ENCODE measurements around the gene IP6K1. TPM values are rescaled to one million over a fixed set of nuclear protein-coding genes. Genes with fewer than 3 reads are reported as not detected.
"Not testable (repeated sequence)": the region's sequence is repeated elsewhere in the genome, so short reads cannot be mapped to it uniquely, and the experiment has no call there.

Gene IP6K1
- total RNA-seq, 2 experiments from 2014 or later = 33.3 to 36.0 TPM

DNA sequence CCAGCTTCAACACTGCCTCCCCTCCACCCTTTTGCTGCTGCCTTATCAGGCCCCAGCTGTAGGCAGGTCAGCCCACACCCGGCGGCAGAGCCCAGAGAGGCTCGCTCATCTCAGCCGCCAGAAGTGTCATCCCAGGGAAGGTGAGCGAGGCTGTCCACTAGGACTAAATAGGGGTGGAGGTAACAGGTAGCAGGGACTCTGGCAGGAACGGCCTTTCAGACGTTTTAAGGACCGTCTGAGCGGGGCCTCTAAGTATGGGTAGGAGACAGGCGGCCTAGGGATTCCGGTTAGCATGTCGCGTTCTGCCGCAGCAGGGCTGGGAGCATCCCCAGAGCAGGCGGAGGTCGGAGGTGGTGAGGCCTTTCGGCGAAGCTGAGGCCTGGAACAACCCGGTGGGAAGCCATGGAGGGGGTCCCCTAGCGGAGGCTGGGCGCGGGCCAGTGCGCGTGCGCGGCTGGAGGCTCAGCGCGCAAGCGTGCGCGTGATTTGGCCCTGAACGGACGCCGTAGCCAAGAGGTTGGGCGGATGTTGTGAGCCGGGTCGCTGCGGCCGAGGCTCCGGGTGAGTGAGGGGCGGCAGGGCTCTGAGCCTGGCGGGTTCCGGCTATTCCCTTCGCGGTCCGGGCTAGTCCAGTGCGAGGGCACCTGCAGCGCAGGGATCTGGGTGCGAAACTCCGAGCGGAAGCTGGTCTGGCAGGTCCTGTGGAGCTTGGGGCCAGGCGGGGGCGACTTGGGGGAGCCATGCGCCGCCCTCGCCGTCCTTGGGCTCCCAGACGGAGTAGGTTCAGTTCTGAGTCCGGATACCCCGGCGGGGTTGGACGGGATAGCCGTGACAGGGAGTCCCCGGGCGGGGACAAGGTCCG, 97.1 kb downstream of the IP6K1 start, which contains the start of the genes MST1 and RNF123:
MST1 (minus strand) TSS at position 429 of the 862 bp plus-strand sequence. CDS start 783 bp downstream, outside the sequence.
RNF123 (plus strand) TSS at position 512 of the 862 bp plus-strand sequence. CDS start 1,609 bp downstream, outside the sequence.
- TF ChIP-seq, protein P1, sequence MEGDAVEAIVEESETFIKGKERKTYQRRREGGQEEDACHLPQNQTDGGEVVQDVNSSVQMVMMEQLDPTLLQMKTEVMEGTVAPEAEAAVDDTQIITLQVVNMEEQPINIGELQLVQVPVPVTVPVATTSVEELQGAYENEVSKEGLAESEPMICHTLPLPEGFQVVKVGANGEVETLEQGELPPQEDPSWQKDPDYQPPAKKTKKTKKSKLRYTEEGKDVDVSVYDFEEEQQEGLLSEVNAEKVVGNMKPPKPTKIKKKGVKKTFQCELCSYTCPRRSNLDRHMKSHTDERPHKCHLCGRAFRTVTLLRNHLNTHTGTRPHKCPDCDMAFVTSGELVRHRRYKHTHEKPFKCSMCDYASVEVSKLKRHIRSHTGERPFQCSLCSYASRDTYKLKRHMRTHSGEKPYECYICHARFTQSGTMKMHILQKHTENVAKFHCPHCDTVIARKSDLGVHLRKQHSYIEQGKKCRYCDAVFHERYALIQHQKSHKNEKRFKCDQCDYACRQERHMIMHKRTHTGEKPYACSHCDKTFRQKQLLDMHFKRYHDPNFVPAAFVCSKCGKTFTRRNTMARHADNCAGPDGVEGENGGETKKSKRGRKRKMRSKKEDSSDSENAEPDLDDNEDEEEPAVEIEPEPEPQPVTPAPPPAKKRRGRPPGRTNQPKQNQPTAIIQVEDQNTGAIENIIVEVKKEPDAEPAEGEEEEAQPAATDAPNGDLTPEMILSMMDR (IDR thresholded peaks at IDR 0.05) = peak; percentile 55
- H3K36me3 ChIP-seq (ENCODE audit: insufficient read depth, low read length) = no peaks in the 10 kb centered on the region
- peak within 1 kb of the TSS; percentile 97 for H3K4me3 Mint-ChIP-seq
- DNase-seq (peak; percentile 87 to 97 (median 91)), ATAC-seq (ENCODE audit: poor library complexity) (peak; percentile 80)
- H3K27ac Mint-ChIP-seq = peak within 1 kb of the TSS; percentile 91
- peak within 1 kb of the TSS; percentile 64 to 87 for H3K27ac ChIP-seq (ENCODE audit: low read depth in 1 of 2, low read length in 2 of 2)
- POLR2A ChIA-PET = interaction anchor here (0.9 to 1.0 kb wide), 2 partner anchors 17 to 86 kb away, joined by 3 read pairs; no protein-coding TSS in a partner anchor
- no peaks in the 10 kb centered on the region for H3K9me3 Mint-ChIP-seq
- peaks cover 41% of the 10 kb centered on the region for H3K4me1 Mint-ChIP-seq (ENCODE audit: low read depth)
- H3K4me3 ChIP-seq (ENCODE audit: low read length) = peak within 1 kb of the TSS; percentile 98
- H3K9me3 ChIP-seq (ENCODE audit: control insufficient read depth in 1 of 2, insufficient read depth in 1 of 2, low read length in 2 of 2) = no peaks in the 10 kb centered on the region
- H3K36me3 Mint-ChIP-seq (ENCODE audit: low read depth) = peaks cover 17% of the 10 kb centered on the region
- no peaks in the 10 kb centered on the region for H3K27me3 ChIP-seq (ENCODE audit: control insufficient read depth in 1 of 2, insufficient read depth in 2 of 2, low read length in 2 of 2)
- H3K4me1 ChIP-seq (ENCODE audit: insufficient read depth, low read length) = peaks cover 49% of the 10 kb centered on the region
- H3K27me3 Mint-ChIP-seq = peaks cover 4% of the 10 kb centered on the region
- CTCF ChIA-PET = interaction anchor here (2.1 kb wide), 1 partner anchor 150 kb away, joined by 5 read pairs; no protein-coding TSS in a partner anchor
- intact Hi-C loops (cut with DNase I, micrococcal nuclease) = loop anchor here in 1 of 2 experiments (2.0 kb wide), 1 partner anchor 16 kb away; no protein-coding TSS in a partner anchor

DNA sequence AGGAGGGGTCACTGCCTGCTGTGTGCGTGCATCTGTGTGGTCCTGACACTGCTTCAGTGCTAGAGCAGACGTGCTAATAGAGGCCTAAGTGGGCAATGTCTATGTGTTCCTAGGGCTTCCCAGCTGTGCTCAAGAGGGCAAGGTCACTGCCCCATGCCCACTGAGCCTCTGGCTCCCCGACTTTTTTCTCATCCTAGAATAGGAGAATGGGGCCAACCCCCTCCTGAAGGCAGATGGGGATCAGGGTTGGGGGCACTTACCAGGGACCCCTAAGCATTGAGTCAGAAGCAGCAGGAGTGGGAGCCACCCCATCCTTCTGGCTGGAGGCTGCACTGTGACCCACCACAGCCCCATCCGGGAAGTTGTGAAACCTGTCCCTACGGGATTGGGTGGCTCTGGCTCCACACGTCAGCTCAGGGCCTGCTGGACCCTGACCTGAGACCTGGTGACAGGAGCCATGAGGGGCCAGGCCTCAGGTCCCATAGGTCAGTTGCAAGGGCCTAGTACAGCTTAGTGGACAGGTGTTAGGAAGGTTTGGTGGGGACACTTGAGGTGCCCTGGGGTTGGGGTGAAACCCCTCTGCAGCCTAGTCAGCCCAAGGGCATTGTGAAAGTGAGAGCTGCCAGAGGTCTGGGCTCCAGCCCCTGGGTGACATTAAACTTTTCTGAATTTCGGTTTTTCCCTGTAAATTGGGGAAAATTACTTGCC, 97.8 kb downstream of the IP6K1 start:
- DNase-seq = peak in 2 of 14 experiments; percentile 35 to 42
- ChIA-PET CTCF (interaction anchor here (2.1 kb wide), 1 partner anchor 149 kb away, joined by 5 read pairs; no protein-coding TSS in a partner anchor), POLR2A (interaction anchor here (0.9 kb wide), 1 partner anchor 16 kb away, joined by 3 read pairs; no protein-coding TSS in a partner anchor)
- H3K4me1 Mint-ChIP-seq (ENCODE audit: low read depth) = peaks cover 35% of the 10 kb centered on the region
- intact Hi-C loops (cut with DNase I, micrococcal nuclease) = loop anchor here in 1 of 2 experiments (2.0 kb wide), 1 partner anchor 16 kb away; no protein-coding TSS in a partner anchor
- H3K9me3 Mint-ChIP-seq; H3K27me3 Mint-ChIP-seq; ATAC-seq (ENCODE audit: poor library complexity); H3K27me3 ChIP-seq (ENCODE audit: control insufficient read depth in 1 of 2, insufficient read depth in 2 of 2, low read length in 2 of 2); H3K36me3 ChIP-seq (ENCODE audit: insufficient read depth, low read length); H3K9me3 ChIP-seq (ENCODE audit: control insufficient read depth in 1 of 2, insufficient read depth in 1 of 2, low read length in 2 of 2): not testable (repeated sequence)
- peaks cover 23% of the 10 kb centered on the region for H3K36me3 Mint-ChIP-seq (ENCODE audit: low read depth)
- Histone ChIP-seq H3K27ac (ENCODE audit: low read depth in 1 of 2, low read length in 2 of 2) (peak overlapping the region; percentile 64 to 87), H3K4me3 (ENCODE audit: low read length) (peak overlapping the region; percentile 98), H3K4me1 (ENCODE audit: insufficient read depth, low read length) (peaks cover 49% of the 10 kb centered on the region)
- H3K27ac Mint-ChIP-seq = peak overlapping the region; percentile 91
- peak overlapping the region; percentile 97 for H3K4me3 Mint-ChIP-seq

DNA sequence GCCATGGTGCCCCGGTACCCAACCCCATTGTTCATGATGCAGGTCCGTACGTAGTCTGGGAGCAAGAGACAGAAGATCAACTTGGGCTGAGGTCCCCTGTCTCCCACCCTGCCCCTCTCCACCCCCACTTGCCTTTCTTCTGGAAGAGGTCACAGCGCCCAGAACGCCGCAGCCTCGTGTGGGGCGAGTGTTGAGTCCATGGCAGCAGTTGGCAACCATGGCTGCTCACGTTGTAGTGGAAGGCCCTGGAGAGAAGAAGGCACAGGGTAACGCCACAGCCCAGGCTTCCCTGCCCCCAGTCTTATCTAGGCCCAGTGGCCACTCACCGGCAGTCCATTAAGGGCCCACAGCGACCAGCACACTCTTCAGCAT, 98.9 kb downstream of the IP6K1 start:
- Histone ChIP-seq H3K4me1 (ENCODE audit: insufficient read depth, low read length) (peaks cover 49% of the 10 kb centered on the region), H3K36me3 (ENCODE audit: insufficient read depth, low read length) (peaks cover 15% of the 10 kb centered on the region)
- Mint-ChIP-seq H3K36me3 (ENCODE audit: low read depth) (peaks cover 32% of the 10 kb centered on the region), H3K4me3 (peak overlapping the region; percentile 65), H3K4me1 (ENCODE audit: low read depth) (peaks cover 31% of the 10 kb centered on the region)
- H3K27ac ChIP-seq (ENCODE audit: low read depth in 1 of 2, low read length in 2 of 2); intact Hi-C loops (cut with DNase I, micrococcal nuclease); H3K9me3 ChIP-seq (ENCODE audit: control insufficient read depth in 1 of 2, insufficient read depth in 1 of 2, low read length in 2 of 2); H3K27me3 ChIP-seq (ENCODE audit: control insufficient read depth in 1 of 2, insufficient read depth in 2 of 2, low read length in 2 of 2); H3K4me3 ChIP-seq (ENCODE audit: low read length); ATAC-seq (ENCODE audit: poor library complexity); H3K27me3 Mint-ChIP-seq; DNase-seq; H3K27ac Mint-ChIP-seq; H3K9me3 Mint-ChIP-seq; POLR2A ChIA-PET: not testable (repeated sequence)
- CTCF ChIA-PET = interaction anchor here (2.1 kb wide), 1 partner anchor 148 kb away, joined by 5 read pairs; no protein-coding TSS in a partner anchor

DNA sequence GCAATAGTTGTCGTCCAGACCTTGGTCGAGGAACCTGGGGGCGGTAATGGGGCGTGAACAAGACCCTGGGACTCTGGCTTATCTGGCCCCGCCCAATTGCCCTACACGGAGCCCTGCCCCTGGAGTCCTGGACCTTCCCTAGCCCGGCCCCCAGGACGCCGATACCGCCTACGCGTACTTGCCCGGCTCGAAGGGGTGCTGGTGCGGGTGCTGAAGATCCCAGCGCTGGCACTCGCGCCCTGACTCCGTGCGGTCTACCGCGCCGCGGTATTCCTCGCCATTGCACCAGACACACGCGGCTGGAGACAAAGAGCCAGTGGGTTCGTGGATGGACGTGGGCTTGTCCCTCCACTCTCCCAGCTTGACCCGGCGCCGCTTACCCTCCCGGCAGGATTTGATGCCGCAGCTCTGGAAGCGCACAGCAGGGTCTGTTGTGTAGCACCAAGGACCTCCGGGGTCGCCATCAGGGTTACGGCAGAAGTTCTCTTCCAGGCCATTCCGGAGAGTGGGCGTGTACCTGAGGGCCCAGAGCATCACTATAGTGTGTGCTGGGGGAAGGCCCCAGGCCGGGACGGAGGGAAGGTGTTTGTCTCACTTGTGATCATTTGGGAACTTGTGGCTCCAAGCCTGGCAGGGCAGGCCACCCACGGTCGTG, 99.4 kb downstream of the IP6K1 start:
- intact Hi-C loops (cut with DNase I, micrococcal nuclease); POLR2A ChIA-PET; H3K9me3 Mint-ChIP-seq; H3K27me3 ChIP-seq (ENCODE audit: control insufficient read depth in 1 of 2, insufficient read depth in 2 of 2, low read length in 2 of 2); H3K27ac ChIP-seq (ENCODE audit: low read depth in 1 of 2, low read length in 2 of 2); H3K9me3 ChIP-seq (ENCODE audit: control insufficient read depth in 1 of 2, insufficient read depth in 1 of 2, low read length in 2 of 2); H3K27ac Mint-ChIP-seq; CTCF ChIA-PET; H3K27me3 Mint-ChIP-seq: not testable (repeated sequence)
- Histone ChIP-seq H3K4me1 (ENCODE audit: insufficient read depth, low read length) (peaks cover 49% of the 10 kb centered on the region), H3K36me3 (ENCODE audit: insufficient read depth, low read length) (peaks cover 20% of the 10 kb centered on the region), H3K4me3 (ENCODE audit: low read length) (peak overlapping the region; percentile 52)
- ATAC-seq (ENCODE audit: poor library complexity) (peak; percentile 16), DNase-seq (peak in 7 of 14 experiments; percentile 23 to 64 (median 46))
- Mint-ChIP-seq H3K4me1 (ENCODE audit: low read depth) (peaks cover 29% of the 10 kb centered on the region), H3K4me3 (peak overlapping the region; percentile 65), H3K36me3 (ENCODE audit: low read depth) (peaks cover 32% of the 10 kb centered on the region)

DNA sequence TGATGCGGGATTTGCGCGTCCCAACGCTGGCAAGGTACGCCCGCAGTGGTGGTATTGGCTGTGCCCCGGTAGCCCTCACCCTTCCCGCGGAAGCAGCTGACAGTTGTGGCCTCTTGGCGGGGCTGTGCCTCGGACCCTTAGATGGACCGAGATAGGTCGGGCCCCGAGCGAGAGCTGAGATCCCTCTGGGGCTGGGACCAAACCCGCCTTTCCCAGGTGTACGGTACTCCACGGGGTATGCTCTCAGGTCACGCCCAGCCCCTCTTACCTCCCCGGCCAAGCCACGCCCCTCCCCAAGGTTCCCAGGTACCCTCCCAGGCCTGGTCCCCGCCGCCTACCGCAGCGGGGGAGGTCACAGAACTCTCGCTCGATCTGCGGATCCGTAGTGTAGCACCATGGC, 100.0 kb downstream of the IP6K1 start:
- H3K27me3 Mint-ChIP-seq; H3K9me3 Mint-ChIP-seq; H3K27ac ChIP-seq (ENCODE audit: low read depth in 1 of 2, low read length in 2 of 2); H3K27me3 ChIP-seq (ENCODE audit: control insufficient read depth in 1 of 2, insufficient read depth in 2 of 2, low read length in 2 of 2); CTCF ChIA-PET; intact Hi-C loops (cut with DNase I, micrococcal nuclease); H3K9me3 ChIP-seq (ENCODE audit: control insufficient read depth in 1 of 2, insufficient read depth in 1 of 2, low read length in 2 of 2); H3K27ac Mint-ChIP-seq; POLR2A ChIA-PET: not testable (repeated sequence)
- peaks cover 46% of the 10 kb centered on the region for H3K4me1 ChIP-seq (ENCODE audit: insufficient read depth, low read length)
- DNase-seq (peak in 12 of 14 experiments; percentile 7 to 62 (median 26)), ATAC-seq (ENCODE audit: poor library complexity) (peak; percentile 39)
- Mint-ChIP-seq H3K4me3 (peak overlapping the region; percentile 69), H3K4me1 (ENCODE audit: low read depth) (peaks cover 29% of the 10 kb centered on the region), H3K36me3 (ENCODE audit: low read depth) (peaks cover 32% of the 10 kb centered on the region)
- H3K4me3 ChIP-seq (ENCODE audit: low read length) = peak overlapping the region; percentile 52
- H3K36me3 ChIP-seq (ENCODE audit: insufficient read depth, low read length) = peaks cover 25% of the 10 kb centered on the region

All from CD4-positive, alpha-beta T cell (primary cell).